HepG2 (cell line): ENCODE results near the gene RRAS2. TPM values are rescaled to one million over a fixed set of nuclear protein-coding genes. Genes with fewer than 3 reads are reported as not detected.
A peak's percentile ranks its signal among the peaks of the same experiment; 100 is the strongest.

Experiments used
- ARHGAP35 ChIP-seq: sonication (generic); formaldehyde crosslinking; IDR thresholded peaks from 2 replicates; pipeline ENCODE4 v1.9.0; 2022; ENCODE audit warnings: mild to moderate bottlenecking, inconsistent platforms, moderate library complexity, missing genetic modification reagents, borderline replicate concordance
- HIVEP1 ChIP-seq: sonication (generic); formaldehyde crosslinking; IDR thresholded peaks from 2 replicates; pipeline ENCODE4 v1.4.0; 2020; ENCODE audit warnings: mild to moderate bottlenecking, missing genetic modification reagents
- HNRNPL ChIP-seq: fragments of 200-400 bp; formaldehyde crosslinking; IDR thresholded peaks from 2 replicates; pipeline ENCODE4 v1.6.1; 2017; ENCODE audit warnings: mild to moderate bottlenecking, low read depth, low read length
- HOXA3 ChIP-seq: sonication (generic); formaldehyde crosslinking; IDR thresholded peaks from 2 replicates; pipeline ENCODE4 v1.5.0; 2020; ENCODE audit warnings: missing genetic modification reagents
- KMT2B ChIP-seq: IDR thresholded peaks from 2 replicates; pipeline ENCODE4 v1.6.1; 2016; ENCODE audit warnings: missing genetic modification reagents, missing compliant biosample characterization
- NONO ChIP-seq, 2 experiments: fragments of 450-650 bp in 1 of 2; sonication (generic) in 1 of 2; formaldehyde crosslinking in 1 of 2; IDR thresholded peaks in 1 of 2; conservative IDR thresholded peaks in 1 of 2; 2 replicates each; pipeline versions ENCODE4 v1.6.1 to v1.8.0; 2017 to 2022; ENCODE audit warnings: mild to moderate bottlenecking in 1 of 2, missing genetic modification reagents in 1 of 2, moderate library complexity in 1 of 2
- PITX1 ChIP-seq: sonication (generic); formaldehyde crosslinking; IDR thresholded peaks from 2 replicates; pipeline ENCODE4 v1.5.1; 2020; ENCODE audit warnings: mild to moderate bottlenecking, missing genetic modification reagents
- TSC22D2 ChIP-seq: sonication (generic); formaldehyde crosslinking; IDR thresholded peaks from 2 replicates; pipeline ENCODE4 v1.5.1; 2020; ENCODE audit warnings: missing genetic modification reagents, mild to moderate bottlenecking, borderline replicate concordance
- ZFX ChIP-seq: sonication (generic); formaldehyde crosslinking; IDR thresholded peaks from 2 replicates; pipeline ENCODE4 v1.4.0; 2020; ENCODE audit warnings: mild to moderate bottlenecking, low read depth, missing genetic modification reagents, moderate library complexity
- ZNF564 ChIP-seq: sonication (generic); formaldehyde crosslinking; IDR thresholded peaks from 2 replicates; pipeline ENCODE4 v1.8.1; 2023; ENCODE audit warnings: mild to moderate bottlenecking, missing genetic modification reagents
- ZNF713 ChIP-seq: sonication (generic); formaldehyde crosslinking; IDR thresholded peaks from 2 replicates; pipeline ENCODE4 v1.4.0; 2020; ENCODE audit warnings: mild to moderate bottlenecking, missing genetic modification reagents
- ZNF790 ChIP-seq: sonication (generic); formaldehyde crosslinking; IDR thresholded peaks from 2 replicates; pipeline ENCODE4 v1.8.0; 2022; ENCODE audit warnings: missing genetic modification reagents, mild to moderate bottlenecking, borderline replicate concordance
- ZNF83 ChIP-seq: sonication (generic); formaldehyde crosslinking; IDR thresholded peaks from 2 replicates; pipeline ENCODE4 v1.4.0; 2020; ENCODE audit warnings: missing genetic modification reagents, mild to moderate bottlenecking, borderline replicate concordance
- polyA plus RNA-seq, 8 experiments: library from polyadenylated mRNA; depleted of rRNA in 3 of 8; stranded (reverse) in 7 of 8; unstranded in 1 of 8; fragments of >200 nt; fragmentation: Illumina TruSeq in 4 of 8; extraction: Trizol in 4 of 8; gene quantifications; 2 replicates each; pipeline versions ENCODE4 v1.2.1 to v1.2.3, GENCODE V29; 2011 to 2016; ENCODE audit warnings: low read depth in 4 of 8, missing spikeins in 1 of 8, mixed read lengths in 1 of 8; ENCODE audit not compliant: insufficient read depth in 1 of 8
- total RNA-seq, 5 experiments: library from RNA; depleted of rRNA; stranded (reverse); fragments of >200 nt; fragmentation: Illumina TruSeq; extraction: Trizol; gene quantifications; 2 replicates each; pipeline ENCODE4 v1.2.3, GENCODE V29; 2016; ENCODE audit warnings: low read depth in 1 of 5
- TF ChIP-seq, protein P1 (sequence below): IDR thresholded peaks from 2 replicates; pipeline ENCODE4 v1.4.0; 2020; ENCODE audit warnings: mild to moderate bottlenecking, missing genetic modification reagents
- TF ChIP-seq, protein P2 (sequence below), 2 experiments: sonication (generic) in 1 of 2; formaldehyde crosslinking in 1 of 2; IDR thresholded peaks; 2 replicates each; pipeline versions ENCODE4 v1.4.0 to v1.6.1; 2018 to 2020; ENCODE audit warnings: missing genetic modification reagents in 2 of 2, borderline replicate concordance in 1 of 2, low read depth in 1 of 2, mild to moderate bottlenecking in 1 of 2, missing biosample characterization in 1 of 2

The RRAS2 gene
- total and polyA plus RNA-seq, 2 of the 13 experiments (the other 11 are each of a cell fraction or from before 2014, with no cell fraction given) = 19.0 to 44.1 TPM

DNA sequence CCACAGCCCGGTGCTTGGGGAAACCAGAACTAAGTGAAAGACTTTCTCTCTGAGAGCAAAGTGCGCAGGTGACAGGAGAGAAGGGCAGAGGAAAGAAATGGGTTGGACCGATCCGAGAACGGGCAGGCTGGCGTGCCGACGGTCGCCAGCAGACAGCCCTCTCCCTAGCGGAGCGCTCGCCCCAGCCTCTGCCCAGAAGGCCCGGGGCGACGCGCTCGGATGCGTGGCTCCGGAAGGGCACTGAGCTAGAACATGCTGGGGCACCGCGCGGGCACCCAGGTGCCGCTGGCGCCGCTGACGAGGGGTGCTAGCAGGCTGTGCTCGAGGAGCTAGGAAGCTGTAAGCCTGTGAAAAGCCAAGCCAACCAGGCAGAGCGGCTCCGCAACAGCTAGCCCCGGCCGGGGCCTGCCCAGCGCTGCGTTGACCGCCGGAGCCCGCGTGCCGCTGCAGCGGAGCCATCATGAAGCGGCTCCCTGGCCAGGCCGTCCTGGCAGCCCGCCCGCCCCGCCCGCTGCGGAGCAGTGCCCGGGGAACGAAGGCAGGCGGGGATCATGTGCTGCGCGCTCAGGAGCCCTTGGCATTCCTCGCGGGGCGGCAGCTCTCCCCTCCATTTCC, 22.1 kb upstream of the RRAS2 start (continued):
- TF ChIP-seq, protein P1, sequence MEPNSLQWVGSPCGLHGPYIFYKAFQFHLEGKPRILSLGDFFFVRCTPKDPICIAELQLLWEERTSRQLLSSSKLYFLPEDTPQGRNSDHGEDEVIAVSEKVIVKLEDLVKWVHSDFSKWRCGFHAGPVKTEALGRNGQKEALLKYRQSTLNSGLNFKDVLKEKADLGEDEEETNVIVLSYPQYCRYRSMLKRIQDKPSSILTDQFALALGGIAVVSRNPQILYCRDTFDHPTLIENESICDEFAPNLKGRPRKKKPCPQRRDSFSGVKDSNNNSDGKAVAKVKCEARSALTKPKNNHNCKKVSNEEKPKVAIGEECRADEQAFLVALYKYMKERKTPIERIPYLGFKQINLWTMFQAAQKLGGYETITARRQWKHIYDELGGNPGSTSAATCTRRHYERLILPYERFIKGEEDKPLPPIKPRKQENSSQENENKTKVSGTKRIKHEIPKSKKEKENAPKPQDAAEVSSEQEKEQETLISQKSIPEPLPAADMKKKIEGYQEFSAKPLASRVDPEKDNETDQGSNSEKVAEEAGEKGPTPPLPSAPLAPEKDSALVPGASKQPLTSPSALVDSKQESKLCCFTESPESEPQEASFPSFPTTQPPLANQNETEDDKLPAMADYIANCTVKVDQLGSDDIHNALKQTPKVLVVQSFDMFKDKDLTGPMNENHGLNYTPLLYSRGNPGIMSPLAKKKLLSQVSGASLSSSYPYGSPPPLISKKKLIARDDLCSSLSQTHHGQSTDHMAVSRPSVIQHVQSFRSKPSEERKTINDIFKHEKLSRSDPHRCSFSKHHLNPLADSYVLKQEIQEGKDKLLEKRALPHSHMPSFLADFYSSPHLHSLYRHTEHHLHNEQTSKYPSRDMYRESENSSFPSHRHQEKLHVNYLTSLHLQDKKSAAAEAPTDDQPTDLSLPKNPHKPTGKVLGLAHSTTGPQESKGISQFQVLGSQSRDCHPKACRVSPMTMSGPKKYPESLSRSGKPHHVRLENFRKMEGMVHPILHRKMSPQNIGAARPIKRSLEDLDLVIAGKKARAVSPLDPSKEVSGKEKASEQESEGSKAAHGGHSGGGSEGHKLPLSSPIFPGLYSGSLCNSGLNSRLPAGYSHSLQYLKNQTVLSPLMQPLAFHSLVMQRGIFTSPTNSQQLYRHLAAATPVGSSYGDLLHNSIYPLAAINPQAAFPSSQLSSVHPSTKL (CRISPR knock-in tag) = 0 out of 2 replicates have a peak, but pooled peaks have one; percentile 18
- TF ChIP-seq TSC22D2 (CRISPR knock-in tag) = 0 out of 2 replicates have a peak, but pooled peaks have one; percentile 30
- TF ChIP-seq PITX1 (CRISPR knock-in tag) = no peak
- 0 out of 2 replicates have a peak, but pooled peaks have one; percentile 49 for TF ChIP-seq ARHGAP35 (CRISPR knock-in tag)
- TF ChIP-seq HOXA3 (CRISPR knock-in tag) = peak; percentile 40; the same call in 1 of the 2 replicates
- 0 out of 2 replicates have a peak, but pooled peaks have one; percentile 22 for TF ChIP-seq KMT2B (CRISPR knock-in tag)
- peak; percentile 31; the same call in 1 of the 2 replicates for TF ChIP-seq ZNF564 (CRISPR knock-in tag)
- TF ChIP-seq ZFX (CRISPR knock-in tag) = peak; percentile 64
- TF ChIP-seq HNRNPL = peak; percentile 95
- no peak for TF ChIP-seq ZNF790 (CRISPR knock-in tag)
- TF ChIP-seq, protein P2, sequence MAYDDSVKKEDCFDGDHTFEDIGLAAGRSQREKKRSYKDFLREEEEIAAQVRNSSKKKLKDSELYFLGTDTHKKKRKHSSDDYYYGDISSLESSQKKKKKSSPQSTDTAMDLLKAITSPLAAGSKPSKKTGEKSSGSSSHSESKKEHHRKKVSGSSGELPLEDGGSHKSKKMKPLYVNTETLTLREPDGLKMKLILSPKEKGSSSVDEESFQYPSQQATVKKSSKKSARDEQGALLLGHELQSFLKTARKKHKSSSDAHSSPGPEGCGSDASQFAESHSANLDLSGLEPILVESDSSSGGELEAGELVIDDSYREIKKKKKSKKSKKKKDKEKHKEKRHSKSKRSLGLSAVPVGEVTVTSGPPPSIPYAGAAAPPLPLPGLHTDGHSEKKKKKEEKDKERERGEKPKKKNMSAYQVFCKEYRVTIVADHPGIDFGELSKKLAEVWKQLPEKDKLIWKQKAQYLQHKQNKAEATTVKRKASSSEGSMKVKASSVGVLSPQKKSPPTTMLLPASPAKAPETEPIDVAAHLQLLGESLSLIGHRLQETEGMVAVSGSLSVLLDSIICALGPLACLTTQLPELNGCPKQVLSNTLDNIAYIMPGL (CRISPR knock-in tag; IDR thresholded peaks at IDR 0.05; ENCODE audit: borderline replicate concordance in 1 of 2, low read depth in 1 of 2) = peak in 1 of 2 experiments; percentile 47; a peak in 1 of 4 replicates
- no peak for TF ChIP-seq NONO (IDR thresholded peaks at IDR 0.05)
- 0 out of 2 replicates have a peak, but pooled peaks have one; percentile 23 for TF ChIP-seq NONO (CRISPR knock-in tag; conservative IDR thresholded peaks at IDR 0.05)
- 0 out of 2 replicates have a peak, but pooled peaks have one; percentile 27 for TF ChIP-seq HIVEP1
- TF ChIP-seq ZNF713 (CRISPR knock-in tag) = no peak
- TF ChIP-seq ZNF83 = 0 out of 2 replicates have a peak, but pooled peaks have one; percentile 64
